Measurements from ENCODE around the gene ASB1.

- TF ChIP-seq CTCF (IDR thresholded peaks at IDR 0.05): no peak
- TF ChIP-seq POLR2A (IDR thresholded peaks at IDR 0.05): no peak
- TF ChIP-seq POLR2AphosphoS5 (IDR thresholded peaks at IDR 0.05; ENCODE audit: insufficient read depth in 1 of 2, low read depth in 1 of 2): no peak
Measured at GRCh38 chr2:238422285-238422684, 4.4 kb upstream of the ASB1 start.

Measured in vagina (tissue), 2 donors.